NCI-H2107 treated with DMSO at 0.1 percent for 48 hours (cell line): ENCODE measurements around the gene MED12.
A peak's percentile ranks its signal among the peaks of the same experiment; 100 is the strongest.

Experiments
- DNase-seq: peaks from one replicate; lab custom pipeline; 2025; ENCODE audit not compliant: unreplicated experiment; lab: John Stamatoyannopoulos, UW

Gene MED12

GRCh38 chrX:71107245-71107644 is 11.2 kb upstream of the MED12 start:
- DNase-seq, result no peak

GRCh38 chrX:71107762-71108360 is 10.5 kb upstream of the MED12 start:
- DNase-seq, result no peak

GRCh38 chrX:71109051-71109450 is 9.3 kb upstream of the MED12 start:
- DNase-seq, result no peak

- DNase-seq, result no peak
Observed at GRCh38 chrX:71111141-71111843, 7.1 kb upstream of the MED12 start, which contains the start of gene IL2RG. Gene IL2RG (minus strand): TSS chrX:71111577. CDS start chrX:71111539, 38 bp downstream.

GRCh38 chrX:71111921-71112431 is 6.4 kb upstream of the MED12 start:
- DNase-seq, result no peak

- DNase-seq, result no peak
Observed at GRCh38 chrX:71117358-71117757, 1.0 kb upstream of the MED12 start.

GRCh38 chrX:71118985-71119535 is 664 bp downstream of the MED12 start:
- no peak for DNase-seq

- no peak for DNase-seq
Observed at GRCh38 chrX:71128166-71128833, 9.9 kb downstream of the MED12 start.

- peak; percentile 35 for DNase-seq
Observed at GRCh38 chrX:71128915-71129765, 10.7 kb downstream of the MED12 start.

- no peak for DNase-seq
Observed at GRCh38 chrX:71131510-71131909, 13.1 kb downstream of the MED12 start.

GRCh38 chrX:71140440-71140839 is 22.0 kb downstream of the MED12 start:
- no peak for DNase-seq

GRCh38 chrX:71143508-71143907 is 25.1 kb downstream of the MED12 start:
- no peak for DNase-seq

GRCh38 chrX:71144651-71145050 is 26.3 kb downstream of the MED12 start, which contains the start of gene NLGN3:
Gene NLGN3 (plus strand): TSS chrX:71144841. CDS start chrX:71147750, 2,909 bp downstream.
- DNase-seq, result no peak

GRCh38 chrX:71147496-71148277 is 29.3 kb downstream of the MED12 start:
- DNase-seq, result no peak

- DNase-seq, result no peak
Observed at GRCh38 chrX:71148278-71148663, 29.9 kb downstream of the MED12 start.

GRCh38 chrX:71151366-71151765 is 33.0 kb downstream of the MED12 start:
- DNase-seq, result no peak

- no peak for DNase-seq
Observed at GRCh38 chrX:71154196-71154595, 35.8 kb downstream of the MED12 start.

GRCh38 chrX:71154641-71155040 is 36.2 kb downstream of the MED12 start:
- DNase-seq, result no peak

- no peak for DNase-seq
Observed at GRCh38 chrX:71158603-71159002, 40.2 kb downstream of the MED12 start.

- no peak for DNase-seq
Observed at GRCh38 chrX:71159335-71159734, 40.9 kb downstream of the MED12 start.
